K562 (cell line): Measurements from ENCODE around the gene PPIF. TPM values are rescaled to one million over a fixed set of nuclear protein-coding genes. Genes with fewer than 3 reads are reported as not detected.
A peak's percentile ranks its signal among the peaks of the same experiment; 100 is the strongest.

Experiments used
- CBX3 ChIP-seq, 2 experiments: IDR thresholded peaks; 1 replicate in 1 of 2; 2 replicates in 1 of 2; pipeline ENCODE4 v1.6.1; 2012; ENCODE audit warnings: inconsistent platforms in 2 of 2, low read length in 2 of 2, borderline replicate concordance in 1 of 2, control low read depth in 1 of 2
- COPS2 ChIP-seq: fragments of 450-650 bp; conservative IDR thresholded peaks from 2 replicates; pipeline ENCODE4 v1.6.1; 2016; ENCODE audit warnings: mild to moderate bottlenecking, moderate library complexity
- ELF4 ChIP-seq: fragments of 450-650 bp; formaldehyde crosslinking; IDR thresholded peaks from 2 replicates; pipeline ENCODE4 v1.4.0; 2022; ENCODE audit warnings: missing genetic modification characterization
- FOXP1 ChIP-seq: sonication (generic); formaldehyde crosslinking; IDR thresholded peaks from 2 replicates; pipeline ENCODE4 v1.8.0; 2022; ENCODE audit warnings: mild to moderate bottlenecking, missing genetic modification reagents
- LARP7 ChIP-seq: fragments of 450-650 bp; IDR thresholded peaks from 2 replicates; pipeline ENCODE4 v1.6.1; 2016
- LCOR ChIP-seq: sonication (generic); formaldehyde crosslinking; IDR thresholded peaks from 2 replicates; pipeline ENCODE4 v1.8.0; 2022; ENCODE audit warnings: mild to moderate bottlenecking, missing genetic modification reagents
- LEF1 ChIP-seq: fragments of 450-650 bp; IDR thresholded peaks from 2 replicates; pipeline ENCODE4 v1.6.1; 2016; ENCODE audit warnings: mild to moderate bottlenecking
- MYBL2 ChIP-seq, 2 experiments: fragments of 450-650 bp in 1 of 2; sonication (generic) in 1 of 2; formaldehyde crosslinking in 1 of 2; IDR thresholded peaks; 2 replicates each; pipeline versions ENCODE4 v1.6.1 to v1.8.1; 2017 to 2022; ENCODE audit warnings: borderline replicate concordance in 1 of 2, inconsistent platforms in 1 of 2, low read depth in 1 of 2, mild to moderate bottlenecking in 1 of 2, missing genetic modification reagents in 1 of 2, moderate library complexity in 1 of 2
- NFRKB ChIP-seq: fragments of 450-650 bp; IDR thresholded peaks from 2 replicates; pipeline ENCODE4 v1.6.1; 2016; ENCODE audit warnings: low read depth
- PHF21A ChIP-seq: fragments of 450-650 bp; IDR thresholded peaks from 2 replicates; pipeline ENCODE4 v1.6.1; 2017; ENCODE audit warnings: low read depth, borderline replicate concordance
- STAT5A ChIP-seq: IDR thresholded peaks from 2 replicates; pipeline ENCODE4 v1.6.1; 2012; ENCODE audit warnings: low read length, inconsistent platforms, borderline replicate concordance
- TARDBP ChIP-seq: fragments of 450-650 bp; IDR thresholded peaks from 2 replicates; pipeline ENCODE4 v1.6.1; 2016
- ZC3H11A ChIP-seq: IDR thresholded peaks from 2 replicates; pipeline ENCODE4 v1.6.1; 2012; ENCODE audit warnings: low read depth, low read length, improper control_type of control experiment
- ZNF140 ChIP-seq: fragments of 250-450 bp; sonication (Bioruptor Pico); IDR thresholded peaks from 2 replicates; pipeline ENCODE4 v1.8.0; 2021; ENCODE audit warnings: moderate library complexity, mild to moderate bottlenecking, inconsistent platforms
- ZNF146 ChIP-seq: IDR thresholded peaks from one replicate; pipeline ENCODE4 v1.6.1; 2018; ENCODE audit warnings: missing compliant biosample characterization; ENCODE audit not compliant: unreplicated experiment
- ZNF699 ChIP-seq: fragments of 250-450 bp; sonication (Bioruptor Pico); IDR thresholded peaks from 2 replicates; pipeline ENCODE4 v1.8.0; 2021; ENCODE audit warnings: mild to moderate bottlenecking, moderate library complexity; ENCODE audit not compliant: insufficient replicate concordance
- ZNF778 ChIP-seq: fragments of 450-650 bp; formaldehyde crosslinking; IDR thresholded peaks from 2 replicates; pipeline ENCODE4 v1.4.0; 2020; ENCODE audit warnings: mild to moderate bottlenecking, moderate library complexity
- polyA plus RNA-seq, 8 experiments: library from polyadenylated mRNA; depleted of rRNA in 4 of 8; stranded (reverse) in 5 of 8; unstranded in 3 of 8; fragments of >200 nt; fragmentation: Nextera tagmentation in 2 of 8; fragmentation: Illumina TruSeq in 1 of 8; extraction: Ambion mirVana in 2 of 8; extraction: Trizol in 1 of 8; gene quantifications; 2 replicates each; pipeline versions ENCODE4 v1.2.1 to v1.2.3, GENCODE V29; 2011 to 2014; ENCODE audit warnings: inconsistent platforms in 1 of 8, missing spikeins in 1 of 8
- total RNA-seq, 7 experiments: library from RNA; depleted of rRNA in 6 of 7; stranded (reverse); fragments of >200 nt in 6 of 7; fragmentation: Illumina TruSeq in 2 of 7; extraction: Trizol in 2 of 7; gene quantifications; 2 replicates each; pipeline versions ENCODE4 v1.2.1 to v1.2.3, GENCODE V29; 2011 to 2021; ENCODE audit warnings: low replicate concordance in 1 of 7
- TF ChIP-seq, protein P1 (sequence below): sonication (generic); formaldehyde crosslinking; IDR thresholded peaks from 2 replicates; pipeline ENCODE4 v1.8.1; 2023; ENCODE audit warnings: mild to moderate bottlenecking, missing genetic modification reagents
- TF ChIP-seq, protein P2 (sequence below), 2 experiments: fragments of 450-650 bp in 1 of 2; sonication (generic) in 1 of 2; formaldehyde crosslinking in 1 of 2; IDR thresholded peaks in 1 of 2; conservative IDR thresholded peaks in 1 of 2; 2 replicates each; pipeline versions ENCODE4 v1.6.1 to v1.8.1; 2016 to 2023; ENCODE audit warnings: mild to moderate bottlenecking in 2 of 2, moderate library complexity in 2 of 2, inconsistent platforms in 1 of 2, missing genetic modification reagents in 1 of 2
- TF ChIP-seq, protein P3 (sequence below): sonication (generic); formaldehyde crosslinking; IDR thresholded peaks from 2 replicates; pipeline ENCODE4 v1.8.0; 2022; ENCODE audit warnings: missing genetic modification reagents, mild to moderate bottlenecking, moderate library complexity, borderline replicate concordance
- TF ChIP-seq, protein P4 (sequence below): fragments of 200-800 bp; sonication (Bioruptor generic); IDR thresholded peaks from 2 replicates; pipeline ENCODE4 v1.6.1; 2017; ENCODE audit warnings: missing genetic modification characterization, missing compliant biosample characterization
- TF ChIP-seq, protein P5 (sequence below): fragments of 450-650 bp; IDR thresholded peaks from 2 replicates; pipeline ENCODE4 v1.6.1; 2018; ENCODE audit warnings: mild to moderate bottlenecking, low read depth; ENCODE audit not compliant: partially characterized antibody

PPIF gene
- total and polyA plus RNA-seq, 9 of the 15 experiments (the other 6 are each of a cell fraction or from before 2014, with no cell fraction given) = 40.9 to 287 (median 117) TPM

DNA sequence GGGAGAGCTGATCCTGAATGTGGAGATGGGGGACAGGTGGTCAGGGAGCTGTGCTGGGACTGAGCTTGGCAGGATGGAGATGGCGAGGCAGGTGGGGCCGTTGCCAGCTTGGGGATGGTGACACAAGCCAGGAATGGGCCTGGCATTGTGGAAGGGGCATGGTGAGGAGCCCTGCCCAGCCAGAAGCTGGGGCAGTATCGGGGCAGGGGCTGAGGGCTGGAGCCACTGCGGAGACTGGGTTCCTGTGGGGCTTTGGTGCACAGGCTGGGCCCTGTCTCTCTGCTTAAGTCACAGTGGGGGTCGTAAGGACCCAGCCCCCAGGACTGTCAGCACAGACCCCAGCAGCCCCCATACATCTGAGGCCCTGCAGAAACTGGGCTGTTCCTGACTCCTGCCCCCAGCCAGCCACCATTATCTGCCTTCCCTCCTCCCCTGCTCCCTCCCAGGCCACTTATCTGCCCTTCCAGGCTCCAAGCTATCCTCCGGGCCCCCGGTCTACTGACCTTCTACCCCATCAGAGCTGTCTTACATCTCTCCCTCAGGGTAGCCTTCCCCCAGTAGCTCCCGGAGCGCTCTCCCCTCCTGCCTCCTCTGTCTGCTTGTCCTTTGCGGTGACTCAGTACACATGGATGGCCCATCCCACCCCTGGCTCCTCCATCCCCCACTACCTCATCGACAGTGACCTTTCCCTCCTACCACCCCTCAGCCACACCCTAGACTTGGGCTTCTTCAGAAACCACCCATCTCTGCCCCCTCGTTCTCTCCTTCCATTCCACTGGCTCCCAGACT, 44.2 kb downstream of the PPIF start (continued):
- TF ChIP-seq, protein P1, sequence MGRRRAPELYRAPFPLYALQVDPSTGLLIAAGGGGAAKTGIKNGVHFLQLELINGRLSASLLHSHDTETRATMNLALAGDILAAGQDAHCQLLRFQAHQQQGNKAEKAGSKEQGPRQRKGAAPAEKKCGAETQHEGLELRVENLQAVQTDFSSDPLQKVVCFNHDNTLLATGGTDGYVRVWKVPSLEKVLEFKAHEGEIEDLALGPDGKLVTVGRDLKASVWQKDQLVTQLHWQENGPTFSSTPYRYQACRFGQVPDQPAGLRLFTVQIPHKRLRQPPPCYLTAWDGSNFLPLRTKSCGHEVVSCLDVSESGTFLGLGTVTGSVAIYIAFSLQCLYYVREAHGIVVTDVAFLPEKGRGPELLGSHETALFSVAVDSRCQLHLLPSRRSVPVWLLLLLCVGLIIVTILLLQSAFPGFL = no peak
- 0 out of 2 replicates have a peak, but pooled peaks have one; percentile 26 for TF ChIP-seq LCOR (CRISPR knock-in tag)
- no peak for TF ChIP-seq ZNF146 (CRISPR knock-in tag)
- no peak for TF ChIP-seq FOXP1
- TF ChIP-seq, protein P2, sequence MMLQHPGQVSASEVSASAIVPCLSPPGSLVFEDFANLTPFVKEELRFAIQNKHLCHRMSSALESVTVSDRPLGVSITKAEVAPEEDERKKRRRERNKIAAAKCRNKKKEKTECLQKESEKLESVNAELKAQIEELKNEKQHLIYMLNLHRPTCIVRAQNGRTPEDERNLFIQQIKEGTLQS (IDR thresholded peaks at IDR 0.05) = peak; percentile 56
- TF ChIP-seq, protein P2 (CRISPR knock-in tag; conservative IDR thresholded peaks at IDR 0.05) = no peak
- no peak for TF ChIP-seq ZNF140 (CRISPR knock-in tag)
- TF ChIP-seq LEF1 = peak; percentile 72; the same call in 1 of the 2 replicates
- no peak; a peak in 1 of 3 replicates for TF ChIP-seq CBX3 (IDR thresholded peaks at IDR 0.05; ENCODE audit: borderline replicate concordance in 1 of 2, low read length in 2 of 2)
- TF ChIP-seq ZNF778 (CRISPR knock-in tag) = no peak
- TF ChIP-seq PHF21A = peak; percentile 78; the same call in 1 of the 2 replicates
- TF ChIP-seq MYBL2 (IDR thresholded peaks at IDR 0.05; ENCODE audit: low read depth) = no peak
- no peak for TF ChIP-seq MYBL2 (CRISPR knock-in tag; IDR thresholded peaks at IDR 0.05; ENCODE audit: borderline replicate concordance)
- no peak for TF ChIP-seq LARP7
- TF ChIP-seq STAT5A = no peak
- no peak for TF ChIP-seq ZC3H11A
- no peak; the same call in 1 of the 2 replicates for TF ChIP-seq ELF4 (CRISPR knock-in tag)
- no peak for TF ChIP-seq ZNF699 (CRISPR knock-in tag)
- TF ChIP-seq, protein P3, sequence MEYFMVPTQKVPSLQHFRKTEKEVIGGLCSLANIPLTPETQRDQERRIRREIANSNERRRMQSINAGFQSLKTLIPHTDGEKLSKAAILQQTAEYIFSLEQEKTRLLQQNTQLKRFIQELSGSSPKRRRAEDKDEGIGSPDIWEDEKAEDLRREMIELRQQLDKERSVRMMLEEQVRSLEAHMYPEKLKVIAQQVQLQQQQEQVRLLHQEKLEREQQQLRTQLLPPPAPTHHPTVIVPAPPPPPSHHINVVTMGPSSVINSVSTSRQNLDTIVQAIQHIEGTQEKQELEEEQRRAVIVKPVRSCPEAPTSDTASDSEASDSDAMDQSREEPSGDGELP (CRISPR knock-in tag) = peak; percentile 31; the same call in 1 of the 2 replicates
- TF ChIP-seq COPS2 = no peak
- no peak for TF ChIP-seq TARDBP
- no peak for TF ChIP-seq NFRKB
- TF ChIP-seq, protein P4, sequence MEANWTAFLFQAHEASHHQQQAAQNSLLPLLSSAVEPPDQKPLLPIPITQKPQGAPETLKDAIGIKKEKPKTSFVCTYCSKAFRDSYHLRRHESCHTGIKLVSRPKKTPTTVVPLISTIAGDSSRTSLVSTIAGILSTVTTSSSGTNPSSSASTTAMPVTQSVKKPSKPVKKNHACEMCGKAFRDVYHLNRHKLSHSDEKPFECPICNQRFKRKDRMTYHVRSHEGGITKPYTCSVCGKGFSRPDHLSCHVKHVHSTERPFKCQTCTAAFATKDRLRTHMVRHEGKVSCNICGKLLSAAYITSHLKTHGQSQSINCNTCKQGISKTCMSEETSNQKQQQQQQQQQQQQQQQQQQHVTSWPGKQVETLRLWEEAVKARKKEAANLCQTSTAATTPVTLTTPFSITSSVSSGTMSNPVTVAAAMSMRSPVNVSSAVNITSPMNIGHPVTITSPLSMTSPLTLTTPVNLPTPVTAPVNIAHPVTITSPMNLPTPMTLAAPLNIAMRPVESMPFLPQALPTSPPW = peak; percentile 83
- TF ChIP-seq, protein P5, sequence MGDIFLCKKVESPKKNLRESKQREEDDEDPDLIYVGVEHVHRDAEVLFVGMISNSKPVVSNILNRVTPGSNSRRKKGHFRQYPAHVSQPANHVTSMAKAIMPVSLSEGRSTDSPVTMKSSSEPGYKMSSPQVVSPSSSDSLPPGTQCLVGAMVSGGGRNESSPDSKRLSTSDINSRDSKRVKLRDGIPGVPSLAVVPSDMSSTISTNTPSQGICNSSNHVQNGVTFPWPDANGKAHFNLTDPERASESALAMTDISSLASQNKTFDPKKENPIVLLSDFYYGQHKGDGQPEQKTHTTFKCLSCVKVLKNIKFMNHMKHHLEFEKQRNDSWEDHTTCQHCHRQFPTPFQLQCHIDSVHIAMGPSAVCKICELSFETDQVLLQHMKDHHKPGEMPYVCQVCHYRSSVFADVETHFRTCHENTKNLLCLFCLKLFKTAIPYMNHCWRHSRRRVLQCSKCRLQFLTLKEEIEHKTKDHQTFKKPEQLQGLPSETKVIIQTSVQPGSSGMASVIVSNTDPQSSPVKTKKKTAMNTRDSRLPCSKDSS = no peak
